ENCODE data around the gene LMO1. TPM values are rescaled to one million over a fixed set of nuclear protein-coding genes. Genes with fewer than 3 reads are reported as not detected.

Gene LMO1
- total RNA-seq, 3 donors from 2014 or later (not counting 1 experiment from before 2014, with no cell fraction given), result not detected

- no peak overlapping the region for H3K27ac Mint-ChIP-seq
- no peaks in the 10 kb centered on the region for H3K27me3 Mint-ChIP-seq (ENCODE audit: low read depth in 2 of 2)
- Histone ChIP-seq H3K27me3 (ENCODE audit: control insufficient read depth, insufficient read depth, low read length) (no peaks in the 10 kb centered on the region), H3K4me1 (ENCODE audit: control insufficient read depth, insufficient read depth, low read length) (no peaks in the 10 kb centered on the region), H3K4me3 (ENCODE audit: low read length) (no peak overlapping the region), H3K27ac (ENCODE audit: low read length) (no peak overlapping the region), H3K9me3 (ENCODE audit: control insufficient read depth, insufficient read depth, low read length) (no peaks in the 10 kb centered on the region), H3K36me3 (ENCODE audit: control insufficient read depth, insufficient read depth, low read length) (no peaks in the 10 kb centered on the region)
- WGBS (ENCODE audit: insufficient coverage), result 65% methylated on average over 3 of the region's 3 CpGs
- H3K4me3 Mint-ChIP-seq, result no peak overlapping the region
- ATAC-seq (no peak), DNase-seq (no peak)
- H3K36me3 Mint-ChIP-seq, result no peaks in the 10 kb centered on the region
- intact Hi-C loops (cut with micrococcal nuclease), result no loop called here
- no peaks in the 10 kb centered on the region for H3K9me3 Mint-ChIP-seq
- H3K4me1 Mint-ChIP-seq, result peaks cover 0 to 8% of the 10 kb centered on the region in 2 donors
- TF ChIP-seq CTCF (IDR thresholded peaks at IDR 0.05), result no peak
These were observed 28.8 kb downstream of the LMO1 start for GRCh38 chr11:8234910-8235309.

- no peaks in the 10 kb centered on the region for H3K4me1 ChIP-seq (ENCODE audit: control insufficient read depth, insufficient read depth, low read length)
- peak overlapping the region in 1 of 2 donors; percentile 40 for H3K27ac Mint-ChIP-seq
- 86% methylated on average over 5 of the region's 5 CpGs for WGBS (ENCODE audit: insufficient coverage)
- H3K36me3 Mint-ChIP-seq, result no peaks in the 10 kb centered on the region
- DNase-seq, result no peak
- no peaks in the 10 kb centered on the region for H3K27me3 ChIP-seq (ENCODE audit: control insufficient read depth, insufficient read depth, low read length)
- no peak for ATAC-seq
- no peaks in the 10 kb centered on the region for H3K36me3 ChIP-seq (ENCODE audit: control insufficient read depth, insufficient read depth, low read length)
- peaks cover 0 to 8% of the 10 kb centered on the region in 2 donors for H3K4me1 Mint-ChIP-seq
- H3K27ac ChIP-seq (ENCODE audit: low read length), result no peak overlapping the region
- intact Hi-C loops (cut with micrococcal nuclease), result no loop called here
- no peaks in the 10 kb centered on the region for H3K9me3 ChIP-seq (ENCODE audit: control insufficient read depth, insufficient read depth, low read length)
- no peaks in the 10 kb centered on the region for H3K9me3 Mint-ChIP-seq
- H3K4me3 ChIP-seq (ENCODE audit: low read length), result no peak overlapping the region
- H3K27me3 Mint-ChIP-seq (ENCODE audit: low read depth in 2 of 2), result no peaks in the 10 kb centered on the region
- no peak for TF ChIP-seq CTCF (IDR thresholded peaks at IDR 0.05)
- no peak overlapping the region for H3K4me3 Mint-ChIP-seq
These were observed 29.3 kb downstream of the LMO1 start for GRCh38 chr11:8234425-8234821.

GRCh38 chr11:8233691-8234424 lies 29.8 kb downstream of the LMO1 start:
- WGBS (ENCODE audit: insufficient coverage), result 93% methylated on average over 11 of the region's 11 CpGs
- H3K4me1 Mint-ChIP-seq, result peaks cover 0 to 8% of the 10 kb centered on the region in 2 donors

More at GRCh38 chr11:8233691-8234424, 29.8 kb downstream of the LMO1 start:
- no peak overlapping the region for H3K4me3 Mint-ChIP-seq
- H3K27me3 Mint-ChIP-seq (ENCODE audit: low read depth in 2 of 2), result no peaks in the 10 kb centered on the region
- Histone ChIP-seq H3K27ac (ENCODE audit: low read length) (no peak overlapping the region), H3K4me3 (ENCODE audit: low read length) (no peak overlapping the region), H3K36me3 (ENCODE audit: control insufficient read depth, insufficient read depth, low read length) (no peaks in the 10 kb centered on the region), H3K9me3 (ENCODE audit: control insufficient read depth, insufficient read depth, low read length) (no peaks in the 10 kb centered on the region), H3K27me3 (ENCODE audit: control insufficient read depth, insufficient read depth, low read length) (no peaks in the 10 kb centered on the region), H3K4me1 (ENCODE audit: control insufficient read depth, insufficient read depth, low read length) (no peaks in the 10 kb centered on the region)
- H3K27ac Mint-ChIP-seq, result no peak overlapping the region
- intact Hi-C loops (cut with micrococcal nuclease), result no loop called here
- no peak for DNase-seq
- ATAC-seq, result no peak
- no peaks in the 10 kb centered on the region for H3K9me3 Mint-ChIP-seq
- H3K36me3 Mint-ChIP-seq, result no peaks in the 10 kb centered on the region
- no peak for TF ChIP-seq CTCF (IDR thresholded peaks at IDR 0.05)
